ENCODE data around the gene FNDC3B. TPM values are rescaled to one million over a fixed set of nuclear protein-coding genes. Genes with fewer than 3 reads are reported as not detected.

The FNDC3B gene
- total RNA-seq, 2 donors from 2014 or later, result 17.6 to 17.9 TPM

GRCh38 chr3:172056416-172056815 is 17.0 kb downstream of the FNDC3B start:
- no peak for ATAC-seq (replicated peaks)
- Mint-ChIP-seq H3K4me1 (peaks cover 12% of the 10 kb centered on the region), H3K27ac (no peak overlapping the region), H3K36me3 (ENCODE audit: low read depth) (peaks cover 12% of the 10 kb centered on the region), H3K4me3 (no peak overlapping the region), H3K27me3 (no peaks in the 10 kb centered on the region), H3K9me3 (no peaks in the 10 kb centered on the region)

- no peaks in the 10 kb centered on the region for H3K27me3 Mint-ChIP-seq
- peaks cover 12% of the 10 kb centered on the region for H3K4me1 Mint-ChIP-seq
- no peak for ATAC-seq (replicated peaks)
- no peak overlapping the region for H3K27ac Mint-ChIP-seq
- H3K36me3 Mint-ChIP-seq (ENCODE audit: low read depth), result peaks cover 13% of the 10 kb centered on the region
- H3K4me3 Mint-ChIP-seq, result no peak overlapping the region
- H3K9me3 Mint-ChIP-seq, result no peaks in the 10 kb centered on the region
Measured at GRCh38 chr3:172057059-172057458, 17.7 kb downstream of the FNDC3B start.

- no peaks in the 10 kb centered on the region for H3K27me3 Mint-ChIP-seq
- H3K4me3 Mint-ChIP-seq, result no peak overlapping the region
- no peaks in the 10 kb centered on the region for H3K9me3 Mint-ChIP-seq
- peaks cover 8% of the 10 kb centered on the region for H3K36me3 Mint-ChIP-seq (ENCODE audit: low read depth)
- ATAC-seq (replicated peaks), result no peak
- no peak overlapping the region for H3K27ac Mint-ChIP-seq
- H3K4me1 Mint-ChIP-seq, result peaks cover 14% of the 10 kb centered on the region
Measured at GRCh38 chr3:172057624-172058327, 18.4 kb downstream of the FNDC3B start.

DNA sequence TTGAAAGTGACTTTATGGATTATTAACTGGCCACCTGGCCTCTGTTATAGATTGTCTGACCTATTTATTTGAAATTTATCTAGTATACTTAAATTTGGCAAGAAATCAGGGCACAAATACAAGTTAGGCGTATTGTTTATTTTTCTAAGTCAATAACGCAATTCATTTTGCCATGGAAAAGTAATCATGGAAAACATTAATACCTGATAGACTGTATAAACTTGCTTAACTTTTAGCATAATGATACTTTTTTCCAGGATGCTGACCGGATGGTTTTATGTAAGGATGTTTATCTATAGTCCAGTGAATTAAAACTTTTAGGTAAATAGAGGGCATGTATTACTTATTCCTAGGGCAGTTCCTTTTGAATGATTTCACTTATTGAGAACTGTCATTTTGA is 20.2 kb downstream of the FNDC3B start:
- Mint-ChIP-seq H3K9me3 (no peaks in the 10 kb centered on the region), H3K36me3 (ENCODE audit: low read depth) (peaks cover 21% of the 10 kb centered on the region), H3K27me3 (no peaks in the 10 kb centered on the region), H3K4me1 (peaks cover 21% of the 10 kb centered on the region), H3K4me3 (no peak overlapping the region), H3K27ac (no peak overlapping the region)
- no peak for ATAC-seq (replicated peaks)

GRCh38 chr3:172060234-172060633 is 20.9 kb downstream of the FNDC3B start:
- peaks cover 19% of the 10 kb centered on the region for H3K4me1 Mint-ChIP-seq
- peaks cover 21% of the 10 kb centered on the region for H3K36me3 Mint-ChIP-seq (ENCODE audit: low read depth)
- H3K27me3 Mint-ChIP-seq, result no peaks in the 10 kb centered on the region
- H3K4me3 Mint-ChIP-seq, result no peak overlapping the region
- no peaks in the 10 kb centered on the region for H3K9me3 Mint-ChIP-seq
- H3K27ac Mint-ChIP-seq, result no peak overlapping the region
- ATAC-seq (replicated peaks), result no peak

DNA sequence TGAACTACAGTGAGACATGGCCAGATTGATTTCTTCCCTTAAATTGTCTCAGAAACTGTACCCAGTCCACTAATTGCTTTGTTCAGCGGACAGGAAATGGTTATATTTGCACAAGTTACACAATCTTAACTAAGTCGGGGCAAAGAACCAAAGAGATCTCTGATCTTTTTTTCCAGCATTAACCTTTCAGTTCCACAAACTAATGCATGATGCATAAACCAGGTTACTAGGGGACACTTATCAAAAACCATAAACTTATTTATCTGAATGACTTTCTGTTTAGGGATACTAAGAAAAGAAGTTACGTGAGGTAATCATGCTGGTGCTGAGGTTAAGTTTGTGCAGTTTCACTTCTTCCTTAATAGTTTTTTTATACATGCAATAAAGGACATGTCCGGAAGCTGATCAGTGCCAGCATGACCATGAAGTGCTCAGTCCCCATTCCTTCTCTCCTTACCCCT is 22.4 kb downstream of the FNDC3B start:
- Mint-ChIP-seq H3K27ac (no peak overlapping the region), H3K4me1 (peaks cover 18% of the 10 kb centered on the region), H3K9me3 (no peaks in the 10 kb centered on the region), H3K27me3 (no peaks in the 10 kb centered on the region), H3K4me3 (no peak overlapping the region), H3K36me3 (ENCODE audit: low read depth) (peaks cover 21% of the 10 kb centered on the region)
- ATAC-seq (replicated peaks), result peak; percentile 24

- no peaks in the 10 kb centered on the region for H3K27me3 Mint-ChIP-seq
- no peak overlapping the region for H3K4me3 Mint-ChIP-seq
- H3K27ac Mint-ChIP-seq, result no peak overlapping the region
- peaks cover 15% of the 10 kb centered on the region for H3K4me1 Mint-ChIP-seq
- no peak for ATAC-seq (replicated peaks)
- no peaks in the 10 kb centered on the region for H3K9me3 Mint-ChIP-seq
- H3K36me3 Mint-ChIP-seq (ENCODE audit: low read depth), result peaks cover 21% of the 10 kb centered on the region
Measured at GRCh38 chr3:172062761-172063160, 23.4 kb downstream of the FNDC3B start.

GRCh38 chr3:172063456-172064432 is 24.4 kb downstream of the FNDC3B start:
- Mint-ChIP-seq H3K27ac (no peak overlapping the region), H3K9me3 (no peaks in the 10 kb centered on the region), H3K27me3 (no peaks in the 10 kb centered on the region), H3K4me1 (peaks cover 18% of the 10 kb centered on the region), H3K4me3 (no peak overlapping the region), H3K36me3 (ENCODE audit: low read depth) (peaks cover 21% of the 10 kb centered on the region)
- no peak for ATAC-seq (replicated peaks)

DNA sequence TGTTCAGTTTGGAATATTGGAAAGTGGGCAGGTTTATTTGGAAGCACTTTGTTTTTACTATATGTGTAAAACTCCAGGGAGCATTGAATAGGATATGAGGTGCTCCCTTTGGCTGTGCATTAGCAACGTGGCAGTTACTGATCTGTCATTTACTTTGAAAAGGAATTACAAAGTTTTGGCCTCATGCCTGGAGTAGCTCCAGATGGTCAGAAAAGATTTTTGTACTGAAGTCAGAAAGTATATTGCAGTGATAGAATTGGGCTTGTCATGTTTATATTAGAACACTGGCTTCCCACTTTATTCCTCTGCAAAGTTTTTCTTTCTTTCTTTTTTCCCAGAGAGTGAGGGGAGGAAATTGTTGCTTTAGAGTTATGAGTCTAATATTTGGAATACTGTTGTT is 26.1 kb downstream of the FNDC3B start:
- H3K27ac Mint-ChIP-seq, result no peak overlapping the region
- no peak overlapping the region for H3K4me3 Mint-ChIP-seq
- ATAC-seq (replicated peaks), result no peak
- H3K9me3 Mint-ChIP-seq, result no peaks in the 10 kb centered on the region
- peaks cover 21% of the 10 kb centered on the region for H3K36me3 Mint-ChIP-seq (ENCODE audit: low read depth)
- H3K27me3 Mint-ChIP-seq, result no peaks in the 10 kb centered on the region
- peaks cover 18% of the 10 kb centered on the region for H3K4me1 Mint-ChIP-seq

GRCh38 chr3:172065967-172066762 is 26.8 kb downstream of the FNDC3B start:
- Mint-ChIP-seq H3K9me3 (no peaks in the 10 kb centered on the region), H3K27me3 (no peaks in the 10 kb centered on the region), H3K27ac (peak overlapping the region; percentile 19), H3K36me3 (ENCODE audit: low read depth) (peaks cover 21% of the 10 kb centered on the region), H3K4me3 (no peak overlapping the region), H3K4me1 (peaks cover 18% of the 10 kb centered on the region)
- no peak for ATAC-seq (replicated peaks)

- Mint-ChIP-seq H3K4me1 (peaks cover 18% of the 10 kb centered on the region), H3K9me3 (no peaks in the 10 kb centered on the region), H3K36me3 (ENCODE audit: low read depth) (peaks cover 16% of the 10 kb centered on the region), H3K4me3 (no peak overlapping the region), H3K27me3 (no peaks in the 10 kb centered on the region), H3K27ac (peak overlapping the region; percentile 9)
- no peak for ATAC-seq (replicated peaks)
Measured at GRCh38 chr3:172066880-172067796, 27.8 kb downstream of the FNDC3B start.

- Mint-ChIP-seq H3K4me1 (peaks cover 14% of the 10 kb centered on the region), H3K4me3 (no peak overlapping the region), H3K27me3 (no peaks in the 10 kb centered on the region), H3K9me3 (no peaks in the 10 kb centered on the region), H3K27ac (no peak overlapping the region), H3K36me3 (ENCODE audit: low read depth) (peaks cover 12% of the 10 kb centered on the region)
- ATAC-seq (replicated peaks), result no peak
Measured at GRCh38 chr3:172067837-172068440, 28.6 kb downstream of the FNDC3B start.

DNA sequence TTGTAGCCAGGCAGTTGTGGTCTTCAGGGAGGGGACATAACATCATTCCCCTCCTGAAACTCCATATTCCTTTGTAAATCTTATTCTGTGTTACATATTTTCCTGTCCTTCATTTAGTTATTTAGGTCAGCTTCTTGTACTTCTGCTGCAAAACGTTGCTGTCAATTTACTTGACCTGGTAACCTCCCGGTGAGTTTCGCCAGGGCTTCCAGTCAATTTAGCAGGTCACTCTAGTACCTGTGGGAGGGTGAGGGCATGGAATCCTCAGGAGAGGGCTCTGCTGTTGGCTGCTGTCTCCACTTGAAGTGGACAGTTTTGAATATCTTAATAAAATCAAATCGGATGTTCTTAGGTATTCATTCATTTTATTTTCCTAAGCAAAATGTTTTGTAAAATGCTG is 29.6 kb downstream of the FNDC3B start:
- H3K27me3 Mint-ChIP-seq, result no peaks in the 10 kb centered on the region
- H3K9me3 Mint-ChIP-seq, result no peaks in the 10 kb centered on the region
- peaks cover 2% of the 10 kb centered on the region for H3K36me3 Mint-ChIP-seq (ENCODE audit: low read depth)
- H3K27ac Mint-ChIP-seq, result no peak overlapping the region
- peaks cover 9% of the 10 kb centered on the region for H3K4me1 Mint-ChIP-seq
- ATAC-seq (replicated peaks), result no peak
- no peak overlapping the region for H3K4me3 Mint-ChIP-seq
